HCT116 (cell line): ENCODE results near the gene INF2.
"Not testable (repeated sequence)": the region's sequence is repeated elsewhere in the genome, so short reads cannot be mapped to it uniquely, and the experiment has no call there.

ENCODE experiments used
- CTCF ChIP-seq, 3 experiments: fragments of 200-600 bp in 1 of 3; sonication (generic) in 1 of 3; IDR thresholded peaks in 2 of 3; conservative IDR thresholded peaks in 1 of 3; 2 replicates each; pipeline ENCODE4 v1.5.1; 2012 to 2017; ENCODE audit warnings: low read depth in 2 of 3, low read length in 2 of 3, antibody characterized with exemption in 1 of 3, borderline replicate concordance in 1 of 3, control low read depth in 1 of 3, mild to moderate bottlenecking in 1 of 3, mixed read lengths in 1 of 3, mixed run types in 1 of 3, moderate library complexity in 1 of 3; ENCODE audit not compliant: insufficient read depth in 1 of 3
- EZH2 ChIP-seq: fragments of 200-600 bp; sonication (generic); IDR thresholded peaks from 2 replicates; pipeline ENCODE4 v1.6.1; 2017; ENCODE audit warnings: antibody characterized with exemption, mixed run types
- EZH2phosphoT487 ChIP-seq: fragments of 200-600 bp; IDR thresholded peaks from 2 replicates; pipeline ENCODE4 v1.6.1; 2018; ENCODE audit warnings: antibody characterized with exemption, borderline replicate concordance
- POLR2A ChIP-seq: IDR thresholded peaks from 2 replicates; pipeline ENCODE4 v1.7.0; 2011; ENCODE audit warnings: borderline replicate concordance; ENCODE audit not compliant: insufficient read depth, insufficient read length; ENCODE audit errors: extremely low read depth
- RAD21 ChIP-seq: IDR thresholded peaks from 2 replicates; pipeline ENCODE4 v1.6.1; 2012; ENCODE audit warnings: low read depth, mild to moderate bottlenecking
- SP1 ChIP-seq: IDR thresholded peaks from 2 replicates; pipeline ENCODE4 v1.6.1; 2012; ENCODE audit warnings: low read depth

- TF ChIP-seq EZH2; POLR2A; CTCF (IDR thresholded peaks at IDR 0.05 in 2 of 3, conservative IDR thresholded peaks at IDR 0.05 in 1 of 3; ENCODE audit: borderline replicate concordance in 1 of 3, insufficient read depth in 1 of 3, low read depth in 2 of 3, low read length in 2 of 3); RAD21; EZH2phosphoT487; SP1: not testable (repeated sequence)
Observed at GRCh38 chr14:104666523-104666895, 22.9 kb upstream of the INF2 start.
